SJSA1 (cell line): ENCODE data around the gene NIFK. TPM values are rescaled to one million over a fixed set of nuclear protein-coding genes. Genes with fewer than 3 reads are reported as not detected.
"Not testable (repeated sequence)": the region's sequence is repeated elsewhere in the genome, so short reads cannot be mapped to it uniquely, and the experiment has no call there.

ENCODE experiments used
- DNase-seq, 2 experiments: peaks; one replicate each; pipeline ENCODE4 v3.0.0-alpha.2; 2015 to 2020; ENCODE audit warnings: low spot score in 2 of 2, low read depth in 1 of 2
- H3K27ac ChIP-seq: fragments of 250-450 bp; sonication (Bioruptor Pico); 2 replicates; pipeline ENCODE4 v1.5.1; 2020; ENCODE audit warnings: mild to moderate bottlenecking, moderate library complexity
- H3K27me3 ChIP-seq: fragments of 250-450 bp; sonication (Bioruptor Pico); replicated peaks from 2 replicates; pipeline ENCODE4 v1.5.1; 2020; ENCODE audit warnings: mild to moderate bottlenecking, moderate library complexity
- H3K36me3 ChIP-seq: fragments of 250-450 bp; sonication (Bioruptor Pico); 2 replicates; pipeline ENCODE4 v1.5.1; 2020; ENCODE audit warnings: mild to moderate bottlenecking
- H3K4me1 ChIP-seq: fragments of 250-450 bp; sonication (Bioruptor Pico); replicated peaks from 2 replicates; pipeline ENCODE4 v1.6.1; 2021; ENCODE audit warnings: mild to moderate bottlenecking
- H3K4me3 ChIP-seq: fragments of 250-450 bp; sonication (Bioruptor Pico); 2 replicates; pipeline ENCODE4 v1.5.1; 2020; ENCODE audit warnings: mild to moderate bottlenecking
- H3K9me3 ChIP-seq: fragments of 250-450 bp; sonication (Bioruptor Pico); replicated peaks from 2 replicates; pipeline ENCODE4 v1.5.1; 2020; ENCODE audit warnings: mild to moderate bottlenecking
- total RNA-seq: library from RNA; depleted of rRNA; stranded (reverse); fragments of >200 nt; shearing (Covaris generic); gene quantifications from 2 replicates; pipeline ENCODE4 v1.2.3, GENCODE V29; 2014

The NIFK gene
- total RNA-seq, 1 experiment from 2014 or later, result 71.5 TPM

DNA sequence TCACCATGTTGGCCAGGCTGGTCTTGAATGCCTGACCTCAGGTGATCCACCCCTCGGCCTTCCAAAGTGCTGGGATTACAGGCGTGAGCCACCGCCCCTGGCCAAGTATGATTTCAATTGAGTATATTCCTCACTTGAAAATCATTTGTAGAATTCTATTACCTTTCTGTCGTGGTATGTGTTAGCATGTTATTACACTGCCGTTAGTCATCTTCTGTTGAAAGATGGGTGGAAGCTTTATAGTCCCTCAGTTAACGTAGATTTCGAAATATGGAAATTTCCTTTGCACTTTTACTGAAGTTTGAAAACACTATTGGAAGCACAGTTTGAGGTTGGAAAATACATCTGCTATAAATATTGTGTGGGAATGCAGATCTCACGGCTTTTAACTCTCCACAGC, 14.7 kb downstream of the NIFK start:
- H3K4me3 ChIP-seq, result no peak overlapping the region
- peaks cover 19% of the 10 kb centered on the region for H3K4me1 ChIP-seq
- peak overlapping the region; percentile 75 for H3K27ac ChIP-seq
- peak in 1 of 2 experiments; percentile 56 for DNase-seq
- no peaks in the 10 kb centered on the region for H3K9me3 ChIP-seq
- peaks cover 3% of the 10 kb centered on the region; the same call in 1 of the 2 replicates for H3K36me3 ChIP-seq
- H3K27me3 ChIP-seq, result no peaks in the 10 kb centered on the region

- no peak for DNase-seq
- Histone ChIP-seq H3K36me3 (no peaks in the 10 kb centered on the region), H3K27ac (no peak overlapping the region)
Observed at GRCh38 chr2:121717529-121717928, 19.1 kb downstream of the NIFK start.

GRCh38 chr2:121716126-121716525, 20.5 kb downstream of the NIFK start:
- DNase-seq, result no peak
- H3K27ac ChIP-seq, result no peak overlapping the region
- no peaks in the 10 kb centered on the region for H3K4me1 ChIP-seq
- no peak overlapping the region for H3K4me3 ChIP-seq
- H3K36me3 ChIP-seq, result no peaks in the 10 kb centered on the region
- H3K9me3 ChIP-seq, result no peaks in the 10 kb centered on the region
- no peaks in the 10 kb centered on the region for H3K27me3 ChIP-seq

More at GRCh38 chr2:121717529-121717928, 19.1 kb downstream of the NIFK start:
- Histone ChIP-seq H3K4me1 (peaks cover 9% of the 10 kb centered on the region), H3K9me3 (no peaks in the 10 kb centered on the region), H3K27me3 (no peaks in the 10 kb centered on the region), H3K4me3 (no peak overlapping the region)

DNA sequence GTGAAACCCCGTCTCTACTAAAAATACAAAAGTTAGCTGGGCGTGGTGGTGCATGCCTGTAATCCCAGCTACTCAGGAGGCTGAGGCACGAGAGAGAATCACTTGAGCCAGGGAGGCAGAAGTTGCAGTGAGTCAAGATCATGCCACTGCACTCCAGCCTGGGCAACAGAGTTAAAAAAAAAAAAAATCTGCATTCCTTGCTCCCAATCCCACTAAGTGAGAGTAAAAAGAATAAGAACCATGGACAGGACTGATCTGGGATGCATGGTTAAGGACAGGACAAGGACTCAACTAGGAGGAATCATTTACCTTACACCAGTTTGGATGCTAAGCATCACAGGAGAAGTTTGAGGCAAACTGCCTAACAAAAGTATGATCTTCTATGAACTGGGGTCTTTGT, 25.2 kb downstream of the NIFK start:
- H3K36me3 ChIP-seq, H3K9me3 ChIP-seq, H3K4me3 ChIP-seq, DNase-seq, H3K27me3 ChIP-seq, H3K27ac ChIP-seq, H3K4me1 ChIP-seq: not testable (repeated sequence)

GRCh38 chr2:121710470-121711170, 26.1 kb downstream of the NIFK start:
- H3K4me3 ChIP-seq, result no peak overlapping the region
- no peak overlapping the region for H3K27ac ChIP-seq
- DNase-seq, result no peak

GRCh38 chr2:121709776-121710469, 26.8 kb downstream of the NIFK start:
- Histone ChIP-seq H3K36me3 (no peaks in the 10 kb centered on the region), H3K27me3 (no peaks in the 10 kb centered on the region), H3K27ac (no peak overlapping the region), H3K9me3 (no peaks in the 10 kb centered on the region), H3K4me3 (no peak overlapping the region), H3K4me1 (no peaks in the 10 kb centered on the region)
- DNase-seq, result no peak

More at GRCh38 chr2:121710470-121711170, 26.1 kb downstream of the NIFK start:
- no peaks in the 10 kb centered on the region for H3K4me1 ChIP-seq
- H3K36me3 ChIP-seq, result no peaks in the 10 kb centered on the region
- H3K27me3 ChIP-seq, result no peaks in the 10 kb centered on the region
- H3K9me3 ChIP-seq, result no peaks in the 10 kb centered on the region

DNA sequence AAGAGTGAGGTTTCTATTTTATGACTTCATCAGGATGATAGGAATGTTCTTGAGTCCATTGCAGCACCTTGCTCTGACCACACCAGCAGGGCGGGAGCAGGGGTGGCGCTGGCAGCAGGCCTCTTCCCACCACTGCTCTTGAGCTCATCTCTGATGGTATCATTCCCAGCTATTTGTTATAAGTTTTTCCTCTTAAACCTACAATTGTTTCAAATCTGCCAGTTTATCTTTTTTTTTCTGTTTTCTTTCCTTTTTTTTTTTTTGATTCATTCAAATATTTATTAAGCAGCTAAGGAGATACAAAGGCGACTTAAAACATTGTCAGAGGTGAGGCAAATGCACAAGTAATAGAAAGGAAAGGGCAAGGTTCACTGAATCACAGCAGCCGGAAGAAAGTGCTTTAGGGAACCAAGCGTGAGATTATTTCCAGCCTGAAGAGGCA, 28.7 kb downstream of the NIFK start:
- DNase-seq, result no peak
- no peaks in the 10 kb centered on the region for H3K27me3 ChIP-seq
- H3K4me3 ChIP-seq, result no peak overlapping the region
- H3K36me3 ChIP-seq, result no peaks in the 10 kb centered on the region
- H3K27ac ChIP-seq, result no peak overlapping the region
- H3K9me3 ChIP-seq, result no peaks in the 10 kb centered on the region
- no peaks in the 10 kb centered on the region for H3K4me1 ChIP-seq

GRCh38 chr2:121707344-121707919, 29.2 kb downstream of the NIFK start:
- Histone ChIP-seq H3K4me1 (no peaks in the 10 kb centered on the region), H3K9me3 (no peaks in the 10 kb centered on the region), H3K4me3 (no peak overlapping the region), H3K27me3 (no peaks in the 10 kb centered on the region), H3K36me3 (no peaks in the 10 kb centered on the region), H3K27ac (no peak overlapping the region)
- DNase-seq, result no peak

DNA sequence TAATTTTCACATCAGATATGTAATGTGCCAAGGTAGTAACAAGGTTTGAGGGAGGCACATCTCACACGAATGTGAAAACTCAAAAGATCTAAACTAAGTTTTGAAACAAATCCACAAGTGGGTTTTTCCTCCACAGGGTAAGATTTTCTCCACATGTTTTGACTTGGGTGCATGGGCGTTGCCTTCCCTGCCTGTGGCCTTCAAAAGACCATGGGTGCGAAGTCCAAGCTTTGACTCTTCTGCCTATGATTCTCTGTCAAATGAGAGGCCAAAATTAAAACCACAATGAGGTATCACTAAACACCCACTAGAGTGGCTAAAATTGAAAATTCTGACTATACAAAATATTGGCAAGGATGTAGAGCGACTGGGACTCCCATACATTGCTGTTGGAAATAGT, 30.7 kb downstream of the NIFK start:
- H3K36me3 ChIP-seq, result no peaks in the 10 kb centered on the region
- no peak overlapping the region for H3K4me3 ChIP-seq

GRCh38 chr2:121705390-121705789, 31.3 kb downstream of the NIFK start:
- Histone ChIP-seq H3K36me3 (no peaks in the 10 kb centered on the region), H3K4me1 (no peaks in the 10 kb centered on the region), H3K4me3 (no peak overlapping the region), H3K9me3 (no peaks in the 10 kb centered on the region), H3K27me3 (no peaks in the 10 kb centered on the region), H3K27ac (no peak overlapping the region)
- DNase-seq, result no peak

More for the DNA sequence above, 30.7 kb downstream of the NIFK start:
- Histone ChIP-seq H3K4me1 (no peaks in the 10 kb centered on the region), H3K27ac (no peak overlapping the region), H3K9me3 (no peaks in the 10 kb centered on the region), H3K27me3 (no peaks in the 10 kb centered on the region)
- no peak for DNase-seq

DNA sequence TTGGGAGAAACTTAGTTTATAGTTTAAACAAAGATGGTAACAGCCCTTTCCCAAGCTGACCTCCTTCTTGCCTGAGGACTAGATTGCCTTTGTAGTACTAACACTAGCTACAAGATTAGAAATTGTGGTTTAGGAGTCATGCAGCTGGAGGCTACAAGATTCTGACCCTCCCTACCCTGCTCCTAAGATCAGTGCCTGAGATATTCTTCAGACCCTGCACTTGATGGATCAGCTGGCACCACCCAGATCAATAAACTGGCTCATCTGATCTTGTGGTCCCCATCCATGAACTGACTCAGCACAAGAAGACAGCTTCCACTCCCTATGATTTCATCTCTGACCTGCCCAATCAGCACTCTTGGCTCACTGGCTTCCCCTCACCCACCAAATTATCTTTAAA, 34.9 kb downstream of the NIFK start:
- not testable (repeated sequence) for H3K36me3 ChIP-seq, H3K9me3 ChIP-seq, DNase-seq, H3K4me3 ChIP-seq, H3K27me3 ChIP-seq, H3K27ac ChIP-seq
- peaks cover 10% of the 10 kb centered on the region for H3K4me1 ChIP-seq

DNA sequence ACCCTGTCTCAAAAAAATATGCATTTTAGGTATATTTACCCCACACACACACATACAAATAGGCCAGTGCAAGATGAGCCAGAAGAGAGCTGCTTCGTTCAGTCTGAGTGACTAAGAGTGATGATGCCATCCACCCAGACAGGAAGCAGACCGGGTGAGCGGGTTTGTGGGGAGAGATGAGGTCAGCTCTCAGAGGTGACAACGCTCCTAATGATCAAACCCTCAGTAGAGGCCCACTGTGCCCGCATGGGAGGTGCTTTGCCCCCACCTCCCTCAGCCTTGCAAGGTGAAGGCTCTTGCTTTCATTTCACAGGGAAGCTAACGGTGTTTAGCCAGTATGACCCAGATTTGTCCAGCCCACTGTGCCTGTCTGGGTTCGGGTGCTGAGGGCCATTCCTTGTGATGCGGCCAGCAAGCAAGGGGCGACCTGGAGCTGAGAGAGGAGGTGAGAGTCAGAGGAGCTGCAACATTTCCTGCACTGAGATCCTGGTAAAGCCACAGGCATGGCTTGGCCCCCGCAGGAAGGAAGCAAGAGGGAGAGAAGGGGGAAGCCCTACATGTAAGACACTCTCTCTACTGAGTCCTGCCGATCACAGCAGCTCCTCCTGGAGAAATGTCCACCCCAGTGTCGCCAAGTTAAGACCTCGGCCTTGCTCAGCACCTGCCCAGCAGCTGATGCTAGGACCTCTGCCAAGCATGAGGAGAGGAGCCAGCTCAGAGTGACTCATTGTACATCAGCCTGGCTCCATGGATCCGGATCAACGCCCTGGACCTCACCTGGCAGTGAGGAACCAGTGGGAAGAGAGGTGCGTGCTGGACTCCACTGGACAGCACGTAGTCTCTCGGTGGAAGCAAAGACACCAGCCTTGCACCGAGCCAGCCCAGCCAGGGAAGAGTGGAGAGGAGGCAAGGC, 37.0 kb downstream of the NIFK start:
- Histone ChIP-seq H3K4me1 (peaks cover 10% of the 10 kb centered on the region), H3K36me3 (no peaks in the 10 kb centered on the region), H3K27ac (no peak overlapping the region), H3K27me3 (no peaks in the 10 kb centered on the region), H3K9me3 (no peaks in the 10 kb centered on the region), H3K4me3 (no peak overlapping the region)
- DNase-seq, result peak; percentile 27 to 54

DNA sequence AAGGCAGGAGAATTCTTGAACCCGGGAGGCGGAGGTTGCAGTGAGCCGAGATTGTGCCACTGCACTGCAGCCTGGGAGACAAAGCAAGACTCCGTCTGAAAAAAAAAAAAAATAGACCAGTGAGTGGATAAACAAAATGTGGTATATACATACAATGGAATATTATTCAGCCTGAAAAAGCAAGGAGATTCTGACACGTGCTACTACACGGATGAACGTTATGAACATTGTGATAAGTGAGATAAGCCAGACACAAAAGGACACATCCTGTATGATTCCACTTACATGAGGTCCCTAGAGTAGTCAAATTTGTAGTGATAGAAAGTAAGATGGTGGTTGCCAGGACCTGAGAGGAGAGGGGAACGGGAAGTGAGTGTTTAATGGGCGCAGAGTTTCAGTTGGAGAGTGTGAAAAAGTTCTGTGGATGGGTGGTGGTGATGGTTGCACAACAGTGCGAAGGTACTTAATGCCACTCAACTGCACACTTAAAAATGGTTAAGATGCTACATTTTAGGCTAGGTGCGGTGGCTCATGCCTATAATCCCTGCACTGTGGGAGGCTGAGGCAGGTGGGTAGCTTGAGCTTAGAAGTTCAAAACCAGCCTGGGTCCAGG, 38.3 kb downstream of the NIFK start:
- Histone ChIP-seq H3K4me1 (peaks cover 10% of the 10 kb centered on the region), H3K27me3 (no peaks in the 10 kb centered on the region), H3K36me3 (no peaks in the 10 kb centered on the region), H3K9me3 (no peaks in the 10 kb centered on the region), H3K4me3 (no peak overlapping the region), H3K27ac (no peak overlapping the region)
- DNase-seq, result no peak
